DND-41 (cell line): ENCODE measurements around the gene CHRM5.
A peak's percentile ranks its signal among the peaks of the same experiment; 100 is the strongest.

ENCODE experiments used
- ATAC-seq: fragments of 200-7000 bp; cut with Tn5 transposase; 3 replicates; pipeline ENCODE4 v1.9.1; 2021; ENCODE audit warnings: low read depth; ENCODE audit not compliant: insufficient read depth
- DNase-seq: peaks from one replicate; pipeline ENCODE4 v3.0.0-alpha.2; 2020
- H2AFZ ChIP-seq: 2 replicates; pipeline ENCODE4 v1.6.0; 2012; ENCODE audit warnings: low read depth, low read length
- H3K27ac ChIP-seq: 2 replicates; pipeline ENCODE4 v1.5.1; 2012; ENCODE audit warnings: low read length, inconsistent platforms
- H3K27me3 ChIP-seq: fragments of 200-600 bp; sonication (generic); 2 replicates; pipeline ENCODE4 v1.6.0; 2012; ENCODE audit warnings: low read length, mild to moderate bottlenecking, inconsistent platforms; ENCODE audit not compliant: insufficient read depth, poor library complexity
- H3K36me3 ChIP-seq: 2 replicates; pipeline ENCODE4 v1.5.1; 2012; ENCODE audit warnings: low read length, inconsistent platforms; ENCODE audit not compliant: insufficient read depth
- H3K4me1 ChIP-seq: 2 replicates; pipeline ENCODE4 v1.5.1; 2012; ENCODE audit warnings: mild to moderate bottlenecking, low read length; ENCODE audit not compliant: insufficient read depth
- H3K4me2 ChIP-seq: 2 replicates; pipeline ENCODE4 v1.6.0; 2012; ENCODE audit warnings: mild to moderate bottlenecking, moderate library complexity, low read length, inconsistent platforms; ENCODE audit not compliant: insufficient read depth
- H3K4me3 ChIP-seq, 2 experiments: fragments of 200-600 bp in 1 of 2; shearing (Covaris generic) in 1 of 2; 2 replicates each; pipeline ENCODE4 v1.5.1; 2012 to 2016; ENCODE audit warnings: inconsistent platforms in 2 of 2, low read length in 2 of 2, mild to moderate bottlenecking in 2 of 2, low read depth in 1 of 2, moderate library complexity in 1 of 2
- H3K79me2 ChIP-seq: 2 replicates; pipeline ENCODE4 v1.6.0; 2012; ENCODE audit warnings: low read length, inconsistent platforms; ENCODE audit not compliant: insufficient read depth
- H3K9ac ChIP-seq: 2 replicates; pipeline ENCODE4 v1.6.0; 2012; ENCODE audit warnings: low read depth, mild to moderate bottlenecking, inconsistent platforms, low read length, moderate library complexity
- H3K9me3 ChIP-seq: 2 replicates; pipeline ENCODE4 v1.5.1; 2012; ENCODE audit warnings: low read length, moderate library complexity, mild to moderate bottlenecking, inconsistent platforms; ENCODE audit not compliant: insufficient read depth, severe bottlenecking
- H4K20me1 ChIP-seq: 2 replicates; pipeline ENCODE4 v1.6.0; 2012; ENCODE audit warnings: low read length; ENCODE audit not compliant: insufficient read depth
- EZH2 ChIP-seq: IDR thresholded peaks from 3 replicates; pipeline ENCODE4 v1.6.1; 2012; ENCODE audit warnings: borderline replicate concordance, low read depth, mild to moderate bottlenecking, moderate library complexity, low read length, inconsistent platforms; ENCODE audit not compliant: severe bottlenecking
- TF ChIP-seq, protein P1 (sequence below): IDR thresholded peaks from 2 replicates; pipeline ENCODE4 v1.5.1; 2012; ENCODE audit warnings: borderline replicate concordance, low read length, moderate library complexity, mild to moderate bottlenecking; ENCODE audit not compliant: poor library complexity, severe bottlenecking; ENCODE audit errors: extremely low read depth

CHRM5 gene

GRCh38 chr15:33959844-33960548, 8.3 kb upstream of the CHRM5 start:
- H3K36me3 ChIP-seq: no peaks in the 10 kb centered on the region
- H2AFZ ChIP-seq: no peak overlapping the region
- H3K27me3 ChIP-seq: no peaks in the 10 kb centered on the region
- ATAC-seq (no peak), DNase-seq (no peak)
- no peaks in the 10 kb centered on the region for H3K4me1 ChIP-seq
- no peak overlapping the region for H3K4me3 ChIP-seq
- TF ChIP-seq, protein P1, sequence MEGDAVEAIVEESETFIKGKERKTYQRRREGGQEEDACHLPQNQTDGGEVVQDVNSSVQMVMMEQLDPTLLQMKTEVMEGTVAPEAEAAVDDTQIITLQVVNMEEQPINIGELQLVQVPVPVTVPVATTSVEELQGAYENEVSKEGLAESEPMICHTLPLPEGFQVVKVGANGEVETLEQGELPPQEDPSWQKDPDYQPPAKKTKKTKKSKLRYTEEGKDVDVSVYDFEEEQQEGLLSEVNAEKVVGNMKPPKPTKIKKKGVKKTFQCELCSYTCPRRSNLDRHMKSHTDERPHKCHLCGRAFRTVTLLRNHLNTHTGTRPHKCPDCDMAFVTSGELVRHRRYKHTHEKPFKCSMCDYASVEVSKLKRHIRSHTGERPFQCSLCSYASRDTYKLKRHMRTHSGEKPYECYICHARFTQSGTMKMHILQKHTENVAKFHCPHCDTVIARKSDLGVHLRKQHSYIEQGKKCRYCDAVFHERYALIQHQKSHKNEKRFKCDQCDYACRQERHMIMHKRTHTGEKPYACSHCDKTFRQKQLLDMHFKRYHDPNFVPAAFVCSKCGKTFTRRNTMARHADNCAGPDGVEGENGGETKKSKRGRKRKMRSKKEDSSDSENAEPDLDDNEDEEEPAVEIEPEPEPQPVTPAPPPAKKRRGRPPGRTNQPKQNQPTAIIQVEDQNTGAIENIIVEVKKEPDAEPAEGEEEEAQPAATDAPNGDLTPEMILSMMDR: no peak
- TF ChIP-seq EZH2: no peak
- no peaks in the 10 kb centered on the region for H4K20me1 ChIP-seq
- no peak overlapping the region for H3K27ac ChIP-seq
- no peak overlapping the region for H3K4me2 ChIP-seq
- no peaks in the 10 kb centered on the region for H3K9me3 ChIP-seq
- H3K9ac ChIP-seq: no peak overlapping the region
- H3K79me2 ChIP-seq: no peaks in the 10 kb centered on the region

- Histone ChIP-seq H3K4me2 (no peak overlapping the region), H3K9me3 (no peaks in the 10 kb centered on the region), H3K36me3 (no peaks in the 10 kb centered on the region), H3K27ac (no peak overlapping the region), H3K9ac (no peak overlapping the region), H3K27me3 (no peaks in the 10 kb centered on the region), H3K4me3 (no peak overlapping the region), H3K79me2 (no peaks in the 10 kb centered on the region), H4K20me1 (no peaks in the 10 kb centered on the region), H3K4me1 (no peaks in the 10 kb centered on the region), H2AFZ (no peak overlapping the region)
- ATAC-seq (no peak), DNase-seq (no peak)
- no peak for TF ChIP-seq EZH2
- TF ChIP-seq, protein P1: no peak
Measured at GRCh38 chr15:33960549-33960935, 7.8 kb upstream of the CHRM5 start.

DNA sequence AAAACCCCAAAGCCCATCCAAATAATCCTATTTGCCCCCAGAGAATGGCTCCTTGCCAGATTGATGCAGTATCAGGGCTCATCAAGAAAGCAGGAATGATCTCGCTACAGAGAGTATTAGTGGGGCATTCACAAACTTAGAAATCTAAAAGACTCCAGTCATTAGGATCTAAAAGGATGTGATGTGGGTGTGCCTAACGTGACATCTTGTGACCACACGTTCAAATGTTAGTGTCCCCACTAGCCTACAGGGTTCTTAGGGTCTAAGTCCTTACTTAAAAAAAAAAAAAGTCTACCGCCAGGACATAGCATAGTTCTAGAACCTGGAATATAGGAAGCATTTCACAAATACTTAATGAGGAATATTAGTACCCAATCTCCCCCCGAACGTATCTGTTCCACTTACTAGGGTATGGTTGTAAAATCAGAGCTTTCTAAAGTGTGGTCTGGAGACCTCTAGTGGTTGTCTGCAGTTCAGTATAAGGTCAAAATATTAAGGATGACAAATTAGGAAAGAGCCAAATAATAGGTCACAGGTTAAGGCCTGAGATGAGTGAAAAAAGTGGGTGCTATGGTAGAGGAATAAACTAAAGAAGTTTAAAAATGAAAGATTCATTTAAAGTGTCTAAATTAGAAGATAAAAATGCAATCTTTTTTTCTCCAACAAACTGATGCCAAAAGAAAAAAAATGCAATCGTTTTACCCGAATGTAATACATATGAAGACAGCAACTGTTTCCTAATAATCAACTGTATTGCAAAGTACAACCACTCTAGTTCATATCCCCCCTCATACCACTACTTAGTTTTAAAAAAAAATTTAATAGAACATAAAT, 4.2 kb upstream of the CHRM5 start:
- Histone ChIP-seq H3K36me3 (no peaks in the 10 kb centered on the region), H3K79me2 (no peaks in the 10 kb centered on the region), H3K4me1 (no peaks in the 10 kb centered on the region), H4K20me1 (no peaks in the 10 kb centered on the region), H3K27ac (no peak overlapping the region), H3K27me3 (no peaks in the 10 kb centered on the region), H3K4me3 (no peak overlapping the region), H3K4me2 (no peak overlapping the region), H3K9me3 (no peaks in the 10 kb centered on the region), H3K9ac (no peak overlapping the region), H2AFZ (no peak overlapping the region)
- TF ChIP-seq, protein P1: peak; percentile 68
- no peak for TF ChIP-seq EZH2
- ATAC-seq: peak; percentile 48; the same call in 1 of the 3 replicates
- DNase-seq: no peak
